Limb (tissue), 2 donors: ENCODE measurements around the gene NET1.

ENCODE experiments used
- DNase-seq, 2 donors: peaks; one replicate each; pipeline ENCODE4 v3.0.0-alpha.2; 2016; ENCODE audit errors: extremely low spot score in 2 of 2

NET1 gene

GRCh38 chr10:5442065-5442989 is 30.0 kb downstream of the NET1 start:
- DNase-seq, result no peak

- no peak for DNase-seq
These were observed 30.6 kb downstream of the NET1 start for GRCh38 chr10:5442990-5443370.

- DNase-seq, result no peak
These were observed 31.1 kb downstream of the NET1 start for GRCh38 chr10:5443429-5443828.

- DNase-seq, result no peak
These were observed 32.6 kb downstream of the NET1 start for GRCh38 chr10:5445006-5445405.

- DNase-seq, result peak; percentile 93 to 95
These were observed 34.1 kb downstream of the NET1 start for GRCh38 chr10:5446390-5446926.

- no peak for DNase-seq
These were observed 34.7 kb downstream of the NET1 start for GRCh38 chr10:5447056-5447455.

GRCh38 chr10:5447611-5448071 is 35.3 kb downstream of the NET1 start:
- no peak for DNase-seq

GRCh38 chr10:5448333-5449001 is 36.1 kb downstream of the NET1 start:
- no peak for DNase-seq

- DNase-seq, result no peak
These were observed 36.9 kb downstream of the NET1 start for GRCh38 chr10:5449227-5449626.

- peak; percentile 69 to 86 for DNase-seq
These were observed 37.5 kb downstream of the NET1 start for GRCh38 chr10:5449823-5450222.

- no peak for DNase-seq
These were observed 38.4 kb downstream of the NET1 start for GRCh38 chr10:5450605-5451384.

- DNase-seq, result no peak
These were observed 41.6 kb downstream of the NET1 start for GRCh38 chr10:5453749-5454489.

- no peak for DNase-seq
These were observed 44.2 kb downstream of the NET1 start for GRCh38 chr10:5456563-5456962.

- no peak for DNase-seq
These were observed 45.4 kb downstream of the NET1 start for GRCh38 chr10:5457741-5458140.

- DNase-seq, result no peak
These were observed 46.1 kb downstream of the NET1 start for GRCh38 chr10:5458425-5458824.

- DNase-seq, result no peak
These were observed 46.8 kb downstream of the NET1 start for GRCh38 chr10:5458949-5459747.

- DNase-seq, result no peak
These were observed 48.3 kb downstream of the NET1 start for GRCh38 chr10:5460468-5461202.

GRCh38 chr10:5461203-5461588 is 48.8 kb downstream of the NET1 start:
- peak in 1 of 2 donors; percentile 40 for DNase-seq
